Loucy (cell line): ENCODE data around the gene KRT74.

ENCODE experiments used
- CTCF ChIP-seq: fragments of 200-600 bp; sonication (generic); conservative IDR thresholded peaks from 2 replicates; pipeline ENCODE4 v1.5.1; 2014; ENCODE audit warnings: mild to moderate bottlenecking, antibody characterized with exemption, low read length
- EZH2phosphoT487 ChIP-seq: fragments of 200-600 bp; IDR thresholded peaks from 2 replicates; pipeline ENCODE4 v1.6.1; 2018; ENCODE audit warnings: antibody characterized with exemption, mild to moderate bottlenecking, moderate library complexity, borderline replicate concordance

- TF ChIP-seq CTCF: no peak
- TF ChIP-seq EZH2phosphoT487: no peak
Measured at GRCh38 chr12:52568111-52568510, 5.5 kb downstream of the KRT74 start.
